Ovary (tissue), 3 donors: ENCODE results near the gene PHKA1.

Source experiments
- CTCF ChIP-seq, 3 donors: fragments of 450-650 bp in 2 of 3; fragments of 200-600 bp in 1 of 3; IDR thresholded peaks; one replicate each; pipeline versions ENCODE4 v1.5.1 to v1.8.0; 2016 to 2022; ENCODE audit warnings: antibody characterized with exemption in 3 of 3, mild to moderate bottlenecking in 1 of 3
- POLR2A ChIP-seq: fragments of 450-650 bp; IDR thresholded peaks from one replicate; pipeline ENCODE4 v1.6.1; 2017; ENCODE audit warnings: antibody characterized with exemption, mild to moderate bottlenecking, moderate library complexity
- donor health status: DM: no; HTN: no; CAD: no.

GRCh38 chrX:72536542-72536941 lies 177.6 kb downstream of the PHKA1 start:
- TF ChIP-seq CTCF (IDR thresholded peaks at IDR 0.05) (no peak), POLR2A (no peak)
